HG03558 (cell line): ENCODE results near the gene CREBL2.
"Not testable (repeated sequence)": the region's sequence is repeated elsewhere in the genome, so short reads cannot be mapped to it uniquely, and the experiment has no call there.

Experiments
- ATAC-seq: cut with Tn5 transposase; IDR thresholded peaks from one replicate; pipeline ENCODE4 v1.9.1; 2021; ENCODE audit warnings: moderate number of reproducible peaks; ENCODE audit not compliant: unreplicated experiment; ENCODE audit errors: extremely low read depth

CREBL2 gene

GRCh38 chr12:12595929-12596328 is 15.7 kb upstream of the CREBL2 start:
- ATAC-seq, result not testable (repeated sequence)

- not testable (repeated sequence) for ATAC-seq
Observed at GRCh38 chr12:12596598-12596997, 15.1 kb upstream of the CREBL2 start.

- ATAC-seq, result no peak
Observed at GRCh38 chr12:12598864-12599263, 12.8 kb upstream of the CREBL2 start.

- no peak for ATAC-seq
Observed at GRCh38 chr12:12599750-12600643, 11.7 kb upstream of the CREBL2 start.

GRCh38 chr12:12600659-12601058 is 11.0 kb upstream of the CREBL2 start:
- ATAC-seq, result no peak

- no peak for ATAC-seq
Observed at GRCh38 chr12:12604740-12605139, 6.9 kb upstream of the CREBL2 start.

- ATAC-seq, result no peak
Observed at GRCh38 chr12:12606781-12607589, 4.7 kb upstream of the CREBL2 start.

- ATAC-seq, result no peak
Observed at GRCh38 chr12:12608557-12608957, 3.1 kb upstream of the CREBL2 start.

- ATAC-seq, result no peak
Observed at GRCh38 chr12:12609692-12610091, 2.0 kb upstream of the CREBL2 start.

GRCh38 chr12:12610711-12611110 is 965 bp upstream of the CREBL2 start:
- ATAC-seq, result no peak

- ATAC-seq, result no peak
Observed at GRCh38 chr12:12612358-12612757, 682 bp downstream of the CREBL2 start.

GRCh38 chr12:12613344-12613743 is 1.7 kb downstream of the CREBL2 start:
- ATAC-seq, result no peak

GRCh38 chr12:12614342-12614741 is 2.7 kb downstream of the CREBL2 start:
- no peak for ATAC-seq

- no peak for ATAC-seq
Observed at GRCh38 chr12:12616512-12617310, 5.0 kb downstream of the CREBL2 start.

- not testable (repeated sequence) for ATAC-seq
Observed at GRCh38 chr12:12618064-12618463, 6.4 kb downstream of the CREBL2 start.

GRCh38 chr12:12620730-12621315 is 9.1 kb downstream of the CREBL2 start:
- no peak for ATAC-seq

GRCh38 chr12:12622418-12622817 is 10.7 kb downstream of the CREBL2 start:
- ATAC-seq, result no peak

GRCh38 chr12:12624498-12624992 is 12.9 kb downstream of the CREBL2 start:
- no peak for ATAC-seq

GRCh38 chr12:12626471-12626870 is 14.8 kb downstream of the CREBL2 start:
- no peak for ATAC-seq

GRCh38 chr12:12627308-12627827 is 15.7 kb downstream of the CREBL2 start:
- no peak for ATAC-seq
